HG02623 (cell line): Measurements from ENCODE around the gene COL1A1.

ENCODE experiments used
- ATAC-seq: cut with Tn5 transposase; IDR thresholded peaks from one replicate; pipeline ENCODE4 v1.9.1; 2021; ENCODE audit warnings: moderate library complexity; ENCODE audit not compliant: unreplicated experiment

The COL1A1 gene

DNA sequence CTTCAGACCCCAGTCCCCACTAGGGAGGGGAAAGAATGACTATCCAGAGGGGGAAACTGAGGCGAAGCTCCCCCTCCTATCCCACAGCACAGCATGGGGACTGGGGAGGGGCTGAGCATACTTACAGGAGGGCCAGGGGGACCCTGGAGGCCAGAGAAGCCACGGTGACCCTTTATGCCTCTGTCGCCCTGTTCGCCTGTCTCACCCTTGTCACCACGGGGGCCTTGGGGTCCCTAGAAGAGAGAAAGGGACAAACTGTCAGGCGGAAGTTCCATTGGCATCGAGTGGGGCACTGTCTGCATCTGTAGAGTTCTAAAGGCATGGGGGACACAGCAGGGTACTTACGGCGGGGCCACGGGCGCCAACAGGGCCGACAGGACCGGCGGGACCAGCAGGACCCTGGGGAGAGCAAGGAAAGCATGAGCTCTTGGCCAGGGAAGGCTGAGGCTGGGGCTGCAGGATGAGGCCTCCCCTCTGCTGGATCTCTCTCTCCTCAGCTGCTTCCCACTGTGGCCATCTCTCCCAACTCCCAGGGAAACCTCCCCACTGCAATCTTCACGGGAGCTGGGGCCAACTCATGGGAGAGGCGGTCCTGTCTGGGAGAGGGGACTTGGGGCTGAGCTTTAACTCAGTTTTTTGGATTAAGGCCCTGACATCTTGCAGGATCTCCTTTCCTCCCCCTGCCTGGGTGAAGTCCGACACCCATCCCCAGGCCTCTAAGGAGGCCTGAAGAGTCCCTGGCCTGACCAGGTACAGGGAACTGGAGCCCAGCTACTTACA lies 13.5 kb downstream of the COL1A1 start:
- ATAC-seq = no peak

DNA sequence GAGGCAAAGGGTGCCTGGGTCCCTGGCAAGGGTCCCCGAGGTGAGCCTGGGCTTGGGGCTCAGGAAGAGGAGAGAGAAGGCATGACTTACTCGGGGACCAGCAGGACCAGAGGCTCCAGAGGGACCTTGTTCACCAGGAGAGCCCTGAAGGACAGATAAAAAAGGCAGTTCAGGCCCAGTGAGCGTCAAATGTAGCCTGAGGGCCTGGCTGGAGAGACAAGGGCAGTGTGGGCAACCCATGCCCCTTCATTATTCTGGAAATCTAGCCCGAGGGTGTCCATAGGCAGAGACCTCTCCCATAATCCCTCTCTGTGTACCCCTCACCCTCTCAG lies 14.1 kb downstream of the COL1A1 start:
- no peak for ATAC-seq

DNA sequence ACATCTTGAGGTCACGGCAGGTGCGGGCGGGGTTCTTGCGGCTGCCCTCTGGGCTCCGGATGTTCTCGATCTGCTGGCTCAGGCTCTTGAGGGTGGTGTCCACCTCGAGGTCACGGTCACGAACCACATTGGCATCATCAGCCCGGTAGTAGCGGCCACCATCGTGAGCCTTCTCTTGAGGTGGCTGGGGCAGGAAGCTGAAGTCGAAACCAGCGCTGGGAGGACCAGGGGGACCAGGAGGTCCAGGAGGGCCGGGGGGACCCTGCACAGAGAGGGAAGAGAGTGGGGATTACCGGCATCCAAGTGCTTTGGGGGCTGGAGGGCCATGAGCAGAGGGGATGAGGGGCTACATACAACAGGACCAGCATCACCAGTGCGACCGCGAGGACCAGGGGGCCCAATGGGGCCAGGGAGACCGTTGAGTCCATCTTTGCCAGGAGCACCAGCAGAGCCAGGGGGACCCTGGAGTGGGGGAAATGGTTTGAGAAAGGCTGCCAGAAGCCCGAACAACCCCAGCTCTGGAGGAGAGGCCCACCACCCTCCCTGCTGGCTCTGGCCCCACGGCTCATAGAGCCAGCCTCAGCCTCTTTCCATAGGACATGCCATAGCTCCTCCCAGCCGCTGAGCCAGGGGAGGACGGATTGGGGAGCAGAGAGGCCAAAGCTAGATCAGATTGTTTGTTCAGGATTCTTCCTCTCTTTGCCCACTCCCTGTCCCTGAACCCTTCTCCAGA lies 14.6 kb downstream of the COL1A1 start:
- no peak for ATAC-seq

DNA sequence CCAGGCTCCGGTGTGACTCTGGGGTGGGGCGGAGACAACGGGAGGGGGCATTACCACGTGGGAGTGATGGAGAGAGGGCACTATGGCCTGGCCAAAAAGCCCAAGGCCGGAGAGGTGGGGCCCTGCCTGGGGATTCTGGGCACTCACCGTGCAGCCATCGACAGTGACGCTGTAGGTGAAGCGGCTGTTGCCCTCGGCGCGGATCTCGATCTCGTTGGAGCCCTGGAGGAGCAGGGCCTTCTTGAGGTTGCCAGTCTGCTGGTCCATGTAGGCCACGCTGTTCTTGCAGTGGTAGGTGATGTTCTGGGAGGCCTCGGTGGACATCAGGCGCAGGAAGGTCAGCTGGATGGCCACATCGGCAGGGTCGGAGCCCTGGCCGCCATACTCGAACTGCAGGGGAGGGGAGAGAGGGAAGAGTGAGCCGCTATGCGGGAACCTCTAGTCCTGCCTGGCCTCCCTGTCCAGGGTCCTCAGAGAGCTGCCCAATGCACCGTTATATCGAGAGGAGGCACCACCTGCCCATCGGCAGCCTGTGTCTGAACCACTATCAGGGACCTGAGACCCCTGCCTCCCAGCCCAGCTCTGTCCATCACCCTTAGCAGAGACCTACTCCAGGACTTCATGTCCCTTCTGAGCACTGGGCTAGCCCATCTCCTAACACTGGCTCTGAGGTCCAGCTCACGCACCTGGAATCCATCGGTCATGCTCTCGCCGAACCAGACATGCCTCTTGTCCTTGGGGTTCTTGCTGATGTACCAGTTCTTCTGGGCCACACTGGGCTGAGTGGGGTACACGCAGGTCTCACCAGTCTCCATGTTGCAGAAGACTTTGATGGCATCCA lies 15.6 kb downstream of the COL1A1 start:
- ATAC-seq = no peak

DNA sequence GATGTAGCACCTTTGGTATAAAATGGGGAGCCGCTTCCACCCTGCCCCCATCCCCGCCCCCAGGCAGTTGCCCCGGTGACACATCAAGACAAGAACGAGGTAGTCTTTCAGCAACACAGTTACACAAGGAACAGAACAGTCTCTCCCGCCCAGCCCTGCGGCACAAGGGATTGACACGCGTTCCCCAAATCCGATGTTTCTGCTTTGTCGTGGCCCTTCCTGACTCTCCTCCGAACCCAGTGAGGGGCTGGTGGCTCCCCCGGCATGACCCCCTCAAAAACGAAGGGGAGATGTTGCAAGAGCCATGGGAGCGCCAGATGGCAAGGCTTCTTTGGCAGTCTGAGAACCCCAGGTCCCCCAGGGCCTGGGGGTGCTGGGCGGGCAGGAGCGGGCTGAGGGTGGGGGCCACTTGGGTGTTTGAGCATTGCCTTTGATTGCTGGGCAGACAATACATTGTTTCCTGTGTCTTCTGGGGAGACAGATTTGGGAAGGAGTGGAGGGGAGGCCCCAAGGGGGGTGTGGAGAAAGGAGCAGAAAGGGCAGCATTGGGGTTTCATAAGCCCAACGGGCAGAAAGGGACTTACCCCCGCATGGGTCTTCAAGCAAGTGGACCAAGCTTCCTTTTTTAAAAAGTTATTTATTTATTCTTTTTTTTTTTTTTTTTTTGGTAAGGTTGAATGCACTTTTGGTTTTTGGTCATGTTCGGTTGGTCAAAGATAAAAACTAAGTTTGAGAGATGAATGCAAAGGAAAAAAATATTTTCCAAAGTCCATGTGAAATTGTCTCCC lies 16.6 kb downstream of the COL1A1 start:
- no peak for ATAC-seq

DNA sequence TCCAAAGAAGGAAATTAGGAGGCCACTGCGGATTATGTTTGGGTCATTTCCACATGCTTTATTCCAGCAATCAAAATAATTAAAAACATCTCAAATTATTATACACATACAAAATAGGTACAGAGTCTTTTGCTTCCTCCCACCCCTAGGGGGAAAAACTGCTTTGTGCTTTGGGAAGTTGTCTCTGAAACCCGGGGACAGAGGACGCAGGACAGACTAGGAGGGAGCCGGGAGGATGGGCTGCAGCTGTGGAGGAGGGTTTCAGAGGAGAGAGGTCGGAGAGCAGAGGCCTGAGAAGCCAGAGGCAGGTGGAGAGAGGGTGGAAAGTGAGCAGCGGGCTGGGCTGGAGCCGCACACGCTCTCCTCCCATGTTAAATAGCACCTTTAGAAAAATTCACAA lies 17.4 kb downstream of the COL1A1 start:
- no peak for ATAC-seq

DNA sequence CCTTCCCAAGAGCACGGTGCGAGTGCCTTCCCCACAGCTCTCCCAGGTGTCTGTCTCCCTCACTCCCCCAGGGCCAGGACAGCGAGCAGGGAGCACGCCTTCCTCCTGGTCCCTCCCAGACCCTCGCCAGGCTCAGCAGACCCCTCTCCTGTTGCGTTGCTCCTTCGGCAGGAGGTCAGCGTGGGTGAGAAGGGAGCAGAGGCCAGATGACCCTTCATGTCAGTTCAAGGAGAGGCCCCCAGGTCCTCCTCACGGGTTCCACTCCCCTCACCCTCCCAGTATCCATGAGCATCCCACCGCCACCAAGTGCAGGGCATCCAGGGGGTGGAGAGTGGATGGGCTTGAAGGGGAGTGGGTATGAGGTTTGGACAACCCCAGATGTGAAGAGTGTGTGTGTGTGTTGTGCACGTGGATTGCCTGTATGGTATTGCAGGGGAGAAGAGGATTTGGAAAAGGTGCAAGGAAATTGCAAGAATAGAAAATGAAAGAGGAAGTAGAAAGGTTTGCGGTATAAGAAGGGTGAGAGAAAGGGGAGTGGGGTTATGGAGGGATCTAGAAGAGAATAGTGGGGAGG lies 17.9 kb downstream of the COL1A1 start:
- no peak for ATAC-seq

DNA sequence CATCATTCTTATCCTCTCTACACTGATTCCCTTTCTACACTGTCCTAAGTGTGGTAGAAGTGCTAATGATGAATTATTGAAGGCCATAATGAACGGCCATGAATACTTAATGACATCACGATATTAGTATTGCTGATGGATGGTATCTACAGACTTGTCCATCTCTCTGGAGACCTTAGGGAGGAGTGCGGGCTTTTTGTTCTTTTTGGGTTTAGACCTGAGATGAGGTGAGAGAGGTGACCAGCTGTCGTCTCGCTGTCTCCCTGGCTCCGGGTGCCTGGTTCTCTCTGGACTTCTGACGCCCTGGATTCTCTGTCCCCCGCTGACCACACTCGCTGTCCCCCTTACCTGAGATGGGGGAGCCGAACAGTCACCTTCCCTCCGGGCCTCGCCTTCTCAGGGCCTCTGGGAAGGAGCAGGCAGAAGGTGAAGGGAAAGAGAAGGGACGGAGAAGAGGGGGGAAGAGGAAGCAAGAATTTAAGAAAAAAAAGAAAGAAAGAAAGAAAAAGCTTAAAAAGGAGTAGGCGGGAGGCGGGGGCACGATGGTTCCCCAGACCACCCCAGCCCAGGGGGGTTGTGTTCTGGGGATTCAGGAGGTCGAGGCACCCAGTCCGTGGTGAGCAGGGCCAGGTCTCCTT lies 18.5 kb downstream of the COL1A1 start:
- no peak for ATAC-seq

DNA sequence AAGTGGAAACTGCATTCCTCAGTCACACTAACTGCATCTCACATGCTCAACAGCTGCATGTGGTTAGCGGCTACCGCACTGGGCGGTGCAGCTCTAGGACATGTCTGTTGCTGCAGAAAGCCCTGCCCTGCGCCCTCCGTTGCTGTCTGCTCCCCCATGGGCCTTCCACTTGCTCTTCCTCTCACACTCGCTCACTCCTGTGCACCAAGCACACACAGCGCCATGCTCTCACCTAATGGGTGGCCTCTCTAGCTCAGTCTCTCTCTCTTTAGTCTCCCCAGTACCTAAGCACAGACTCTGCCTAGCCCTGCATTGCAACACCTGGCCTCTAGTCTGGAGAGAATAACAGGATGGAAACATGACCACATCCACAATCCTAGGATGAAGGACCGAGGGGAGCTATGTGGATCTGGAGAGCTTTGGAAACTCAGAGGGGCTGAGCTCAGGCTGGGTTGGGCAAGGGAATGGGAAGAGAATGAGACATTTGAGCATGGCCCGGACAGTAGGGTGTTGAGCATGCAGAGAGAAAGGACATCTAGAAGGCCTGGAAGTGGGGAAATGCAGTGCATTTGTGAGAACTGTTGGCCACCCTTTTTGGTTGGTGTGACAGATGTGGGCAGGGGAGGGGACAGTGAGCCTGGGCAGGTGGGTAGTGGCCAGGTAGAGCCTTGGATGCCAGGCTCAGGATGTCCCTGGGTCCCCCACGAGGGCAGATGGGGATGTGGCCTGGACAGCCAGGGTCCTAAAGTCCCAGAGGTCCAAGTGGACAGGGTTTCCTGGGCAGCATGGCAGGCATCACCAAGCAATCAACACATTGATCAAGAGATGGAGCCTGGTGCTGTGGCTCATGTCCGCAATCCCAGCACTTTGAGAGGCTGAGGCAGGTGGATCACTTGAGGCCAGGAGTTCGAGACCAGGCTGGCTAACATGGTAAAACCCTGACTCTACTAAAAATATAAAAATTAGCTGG lies 19.6 kb downstream of the COL1A1 start:
- no peak for ATAC-seq

DNA sequence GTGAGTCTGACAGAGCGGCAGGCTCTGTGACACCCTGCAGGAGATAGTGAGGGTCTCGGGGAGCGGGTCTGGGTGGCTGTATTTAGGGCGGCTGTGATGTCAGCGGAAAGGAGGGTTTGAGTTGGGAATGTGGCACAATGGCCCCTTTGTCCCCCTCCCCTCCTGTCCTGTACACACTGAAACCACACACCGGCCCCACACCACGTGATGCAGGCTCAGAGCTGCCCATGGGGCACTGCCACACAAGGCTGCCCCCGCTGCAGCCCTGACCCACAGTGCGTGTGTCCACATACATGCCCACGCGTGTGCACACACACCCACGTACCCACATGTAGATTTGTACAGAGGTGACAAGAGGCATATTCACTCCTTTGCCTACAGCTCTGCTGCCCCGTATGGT lies 20.3 kb downstream of the COL1A1 start:
- ATAC-seq = no peak

DNA sequence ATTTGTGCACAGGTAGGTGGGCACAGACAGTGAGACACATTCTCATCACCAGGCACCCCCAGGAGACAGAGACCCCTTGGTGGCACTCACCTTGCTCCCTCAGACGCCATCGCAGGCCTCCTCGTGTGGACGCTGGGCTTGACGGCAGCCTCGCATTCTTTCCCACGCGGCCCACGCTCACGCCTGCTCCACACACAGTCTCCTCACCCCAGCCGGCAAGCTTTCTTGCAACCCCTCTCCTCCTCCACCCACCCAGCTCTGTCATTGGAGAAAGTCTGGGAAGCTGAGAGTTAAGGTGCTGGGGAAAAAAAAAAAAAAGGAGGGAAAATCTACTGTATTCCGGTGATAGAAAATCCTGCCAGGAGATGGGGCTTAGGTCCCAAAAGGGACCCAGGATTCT lies 20.8 kb downstream of the COL1A1 start:
- no peak for ATAC-seq

DNA sequence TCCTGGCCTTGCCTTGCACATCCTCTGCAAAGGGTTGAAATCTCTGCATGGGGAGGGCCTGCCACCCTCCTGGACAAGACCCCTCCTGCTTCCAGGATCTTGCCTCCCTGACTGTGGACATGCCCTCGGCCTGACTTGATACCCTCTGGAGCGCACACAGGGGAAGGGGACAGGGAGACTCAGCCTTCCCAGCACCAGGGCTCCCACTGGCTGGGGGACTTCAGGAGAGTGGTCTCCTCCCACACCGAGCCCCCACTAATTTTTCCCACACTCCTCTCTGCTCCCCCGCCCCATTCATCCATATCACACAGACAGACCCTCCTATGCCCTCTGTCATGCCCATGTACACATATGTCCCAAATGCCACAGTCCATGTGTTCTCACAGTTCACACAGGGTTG lies 21.3 kb downstream of the COL1A1 start:
- no peak for ATAC-seq

DNA sequence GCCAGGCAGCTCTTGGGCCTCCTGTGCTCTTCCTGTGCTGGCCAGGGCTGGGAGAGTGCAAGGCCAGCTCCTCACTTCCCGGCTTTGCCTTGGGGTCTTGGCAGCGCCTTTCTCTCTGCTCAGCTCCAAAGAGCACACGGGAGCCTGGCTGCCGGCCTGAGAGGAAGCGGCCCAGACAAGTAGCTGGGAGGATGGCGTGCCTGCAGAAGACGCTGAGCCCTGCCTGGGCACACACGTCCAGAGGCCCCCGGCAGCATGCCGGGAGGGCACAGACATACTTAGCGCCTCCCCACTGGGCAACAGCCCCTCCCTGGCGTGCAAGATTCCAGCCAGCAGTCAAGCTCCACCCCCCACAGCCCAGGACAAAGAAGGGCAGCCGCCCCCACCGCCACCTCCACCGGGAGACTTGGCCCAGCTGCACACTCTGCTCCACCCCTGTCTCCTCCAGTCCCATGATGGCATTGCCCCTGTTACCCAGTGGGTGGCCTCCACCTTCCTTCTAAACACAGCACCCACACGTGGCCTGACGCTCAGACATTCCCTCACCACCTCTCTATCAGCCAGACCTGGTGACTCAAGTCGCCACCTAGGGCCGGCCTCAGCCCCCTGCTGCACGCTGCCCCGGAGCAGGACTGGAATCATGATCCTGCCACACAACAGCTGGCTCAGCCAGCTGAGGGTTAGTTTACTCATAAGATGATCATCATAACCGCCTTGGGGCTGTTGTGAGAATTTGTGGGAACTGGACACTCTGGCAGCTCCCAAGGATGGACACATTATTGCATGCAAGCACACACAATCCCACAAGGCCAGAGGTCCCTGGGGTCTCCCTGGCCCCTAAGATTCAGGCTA lies 23.2 kb downstream of the COL1A1 start:
- peak; percentile 58 for ATAC-seq

DNA sequence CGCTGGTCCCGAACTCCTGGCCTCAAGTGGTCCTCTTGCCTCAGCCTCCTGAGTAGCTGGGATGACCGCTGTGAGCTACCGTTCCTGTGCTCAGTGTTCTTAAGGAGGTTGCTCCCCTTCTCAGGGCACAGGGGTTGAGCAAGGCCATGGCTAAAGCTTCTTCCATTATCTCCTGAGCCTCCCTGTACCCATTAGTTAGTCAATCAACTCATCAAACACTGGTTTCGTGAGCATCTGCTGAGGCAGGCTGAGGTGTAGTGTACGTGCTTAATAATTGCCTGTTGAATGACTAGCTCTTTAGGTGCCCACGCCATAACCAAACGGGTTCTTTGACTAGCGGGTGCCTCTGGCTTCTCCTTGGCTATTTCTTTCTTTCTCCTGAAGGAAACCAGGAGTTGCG lies 24.0 kb downstream of the COL1A1 start:
- no peak for ATAC-seq

DNA sequence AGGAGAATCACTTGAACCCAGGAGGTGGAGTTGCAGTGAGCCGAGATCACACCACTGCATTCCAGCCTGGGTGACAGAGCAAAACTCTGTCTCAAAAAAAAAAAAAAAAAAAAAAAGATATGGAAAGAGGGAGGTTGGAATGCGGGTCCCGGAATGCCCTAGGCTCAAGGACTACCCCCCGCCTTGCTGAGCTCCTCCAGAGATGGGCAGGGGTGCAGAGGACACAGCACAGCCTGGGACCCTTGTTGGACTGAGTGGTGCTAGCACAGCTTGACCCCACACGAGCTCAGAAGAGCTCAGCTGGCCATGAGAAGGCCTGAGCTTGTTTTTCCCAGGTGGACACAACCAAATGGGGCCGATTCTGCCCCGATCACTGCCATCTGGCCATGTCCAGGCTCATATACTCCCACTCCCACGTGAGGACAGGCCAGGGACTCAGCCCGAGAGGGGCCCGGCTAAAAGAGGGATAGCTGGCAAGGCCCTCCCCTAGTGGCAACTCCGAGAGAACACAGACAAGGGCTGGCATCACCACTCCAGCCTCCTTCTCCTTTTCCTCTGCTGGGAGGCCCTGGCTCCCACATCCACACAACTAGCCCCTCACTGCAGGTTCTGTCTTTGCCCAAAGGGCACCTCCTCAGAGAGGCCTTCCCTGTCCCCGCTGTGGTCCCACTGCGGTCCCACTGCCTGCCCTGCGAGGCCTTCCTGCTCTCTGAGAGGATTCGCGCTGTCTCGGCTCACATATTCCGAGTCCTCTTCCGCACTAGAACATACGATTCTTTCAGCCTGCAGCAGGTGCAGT lies 24.7 kb downstream of the COL1A1 start:
- no peak for ATAC-seq

DNA sequence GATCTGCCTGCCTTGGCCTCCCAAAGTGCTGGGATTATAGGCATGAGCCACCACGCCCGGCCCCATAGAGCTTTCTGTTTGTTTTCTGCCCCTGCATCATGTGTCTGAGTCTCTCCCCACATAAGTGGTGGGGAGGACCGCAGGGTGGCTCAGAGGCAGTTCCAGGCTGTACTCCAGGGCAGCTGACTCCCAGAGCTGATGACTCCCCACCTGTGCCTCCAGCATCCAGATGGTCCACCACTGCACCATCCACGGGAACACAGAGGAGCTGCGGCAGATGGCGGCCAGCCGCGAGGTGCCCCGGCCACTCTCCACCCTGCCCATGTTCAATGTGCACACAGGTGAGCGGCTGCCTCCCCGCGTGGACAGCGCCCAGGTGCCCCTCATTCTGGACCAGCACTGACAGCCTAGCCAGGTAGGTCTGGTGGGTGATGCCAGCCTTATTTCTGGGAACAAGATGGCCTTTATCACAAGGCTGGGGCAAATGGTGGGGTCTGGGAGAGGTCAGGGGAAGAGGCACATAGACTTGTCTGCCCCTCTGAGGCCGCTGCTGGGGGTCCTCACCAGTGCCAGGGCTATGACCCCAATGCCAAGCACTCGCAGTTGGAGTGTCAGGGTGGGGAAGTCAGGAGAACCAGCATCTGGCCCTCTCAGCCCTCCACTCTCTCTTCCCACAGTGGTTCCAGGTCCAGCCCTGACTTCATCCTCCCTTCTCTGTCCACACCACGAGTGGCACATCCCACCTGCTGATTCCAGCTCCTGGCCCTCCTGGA lies 26.2 kb downstream of the COL1A1 start:
- no peak for ATAC-seq

DNA sequence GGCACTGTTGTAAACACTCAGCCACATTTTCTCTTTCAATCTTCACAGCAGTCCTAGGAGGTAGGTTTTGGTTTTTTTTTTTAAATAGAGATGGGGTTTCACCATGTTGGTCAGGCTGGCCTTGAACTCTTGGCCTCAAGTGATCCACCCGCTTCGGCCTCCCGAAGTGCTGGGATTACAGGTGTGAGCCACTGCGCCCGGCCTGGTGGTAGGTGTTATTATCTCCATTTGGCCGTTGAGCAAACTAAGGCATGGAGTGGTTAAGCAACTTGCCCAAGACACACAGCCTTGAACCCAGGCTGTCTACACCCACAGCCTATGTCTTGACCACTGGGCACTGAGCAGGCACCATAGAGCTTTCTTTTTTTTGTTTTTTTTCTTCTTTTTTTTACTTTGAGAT lies 27.0 kb downstream of the COL1A1 start:
- ATAC-seq = no peak
